Neural progenitor cell (in vitro differentiated cells): ENCODE results near the gene CHCHD6. TPM values are rescaled to one million over a fixed set of nuclear protein-coding genes. Genes with fewer than 3 reads are reported as not detected.
A peak's percentile ranks its signal among the peaks of the same experiment; 100 is the strongest.

Experiments
- DNase-seq: peaks from one replicate; pipeline ENCODE4 v3.0.0-alpha.2; 2016; ENCODE audit warnings: low spot score
- H2AFZ ChIP-seq: fragments of 200-600 bp; sonication (generic); replicated peaks from 2 replicates; pipeline ENCODE4 v1.6.1; 2016; ENCODE audit warnings: antibody characterized with exemption
- H3F3A ChIP-seq: fragments of 200-600 bp; sonication (generic); 2 replicates; pipeline ENCODE4 v1.6.1; 2016; ENCODE audit warnings: antibody characterized with exemption, low read depth
- H3K27ac ChIP-seq: fragments of 200-600 bp; sonication (generic); 2 replicates; pipeline ENCODE4 v1.5.1; 2016; ENCODE audit warnings: mild to moderate bottlenecking
- H3K27me3 ChIP-seq: fragments of 200-600 bp; sonication (generic); 2 replicates; pipeline ENCODE4 v1.6.1; 2016; ENCODE audit warnings: mild to moderate bottlenecking, moderate library complexity
- H3K36me3 ChIP-seq: fragments of 200-600 bp; sonication (generic); 2 replicates; pipeline ENCODE4 v1.5.1; 2016
- H3K4me1 ChIP-seq: fragments of 200-600 bp; sonication (generic); 2 replicates; pipeline ENCODE4 v1.6.1; 2016; ENCODE audit warnings: mixed run types
- H3K4me2 ChIP-seq: fragments of 200-600 bp; sonication (generic); 2 replicates; pipeline ENCODE4 v1.6.1; 2016
- H3K4me3 ChIP-seq: fragments of 200-600 bp; sonication (generic); 2 replicates; pipeline ENCODE4 v1.5.1; 2016
- H3K79me2 ChIP-seq: fragments of 200-600 bp; sonication (generic); 2 replicates; pipeline ENCODE4 v1.6.1; 2016; ENCODE audit warnings: low read depth
- H3K9ac ChIP-seq: fragments of 200-600 bp; sonication (generic); 2 replicates; pipeline ENCODE4 v1.6.1; 2016
- H3K9me3 ChIP-seq: fragments of 200-600 bp; sonication (generic); 2 replicates; pipeline ENCODE4 v1.5.1; 2016; ENCODE audit warnings: low read depth
- H4K20me1 ChIP-seq: fragments of 200-600 bp; sonication (generic); 2 replicates; pipeline ENCODE4 v1.6.1; 2016; ENCODE audit warnings: low read depth
- H3K27ac Mint-ChIP-seq: 3 replicates; pipeline ENCODE4 v1.8.0; 2021; ENCODE audit warnings: mixed read lengths
- H3K27me3 Mint-ChIP-seq: 2 replicates; pipeline ENCODE4 v1.8.0; 2022; ENCODE audit warnings: low read depth, mild to moderate bottlenecking, inconsistent platforms, moderate library complexity, mixed read lengths; ENCODE audit not compliant: insufficient read depth
- H3K36me3 Mint-ChIP-seq: 3 replicates; pipeline ENCODE4 v1.8.0; 2021; ENCODE audit warnings: mixed read lengths
- H3K4me1 Mint-ChIP-seq: 3 replicates; pipeline ENCODE4 v1.8.0; 2021; ENCODE audit warnings: mixed read lengths
- H3K4me3 Mint-ChIP-seq: 3 replicates; pipeline ENCODE4 v1.8.0; 2021; ENCODE audit warnings: mild to moderate bottlenecking, moderate library complexity, mixed read lengths
- H3K9me3 Mint-ChIP-seq: 3 replicates; pipeline ENCODE4 v1.8.0; 2020; ENCODE audit warnings: mixed read lengths
- EZH2 ChIP-seq: fragments of 200-600 bp; sonication (generic); IDR thresholded peaks from 2 replicates; pipeline ENCODE4 v1.6.1; 2017; ENCODE audit warnings: antibody characterized with exemption, mild to moderate bottlenecking, moderate library complexity
- EZH2phosphoT487 ChIP-seq: fragments of 200-600 bp; sonication (generic); IDR thresholded peaks from 2 replicates; pipeline ENCODE4 v1.6.1; 2017; ENCODE audit warnings: antibody characterized with exemption
- total RNA-seq: library from RNA; depleted of rRNA; stranded (reverse); fragments of >200 nt; gene quantifications from 2 replicates; pipeline ENCODE4 v1.2.3, GENCODE V29; 2015; ENCODE audit warnings: low replicate concordance
- TF ChIP-seq, protein P1 (sequence below): fragments of 200-600 bp; sonication (generic); IDR thresholded peaks from 2 replicates; pipeline ENCODE4 v1.5.1; 2017; ENCODE audit warnings: antibody characterized with exemption, mild to moderate bottlenecking

Gene CHCHD6
- total RNA-seq, 1 donor from 2014 or later = 35.7 TPM

DNA sequence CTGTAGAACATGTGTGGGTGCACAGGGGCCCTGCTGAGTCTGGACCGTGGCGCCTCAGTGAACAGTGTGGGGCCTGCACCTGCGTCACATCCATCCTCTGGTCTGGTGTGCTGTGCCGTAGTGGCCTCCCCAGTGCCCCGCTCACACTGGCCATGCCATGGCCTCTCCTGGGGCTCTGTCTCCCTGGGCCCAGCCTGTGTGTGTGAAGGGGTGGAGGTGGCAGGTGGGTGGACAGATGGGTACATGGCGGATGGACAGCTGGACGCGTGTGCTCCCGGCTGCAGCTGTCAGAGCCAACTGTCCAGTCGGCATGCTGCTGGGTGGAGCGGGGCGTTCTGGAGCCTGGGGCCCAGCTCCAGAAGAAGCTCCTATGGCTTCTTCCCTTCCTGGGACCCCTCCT, 296.7 kb downstream of the CHCHD6 start:
- Histone ChIP-seq H3K36me3 (no peaks in the 10 kb centered on the region), H3K4me1 (peaks cover 11% of the 10 kb centered on the region), H3K27me3 (no peaks in the 10 kb centered on the region), H3K4me2 (no peak overlapping the region), H3K79me2 (peaks cover 59% of the 10 kb centered on the region), H2AFZ (no peak overlapping the region), H3K9me3 (no peaks in the 10 kb centered on the region), H3K4me3 (no peak overlapping the region), H3F3A (no peaks in the 10 kb centered on the region), H3K9ac (no peak overlapping the region), H3K27ac (no peak overlapping the region), H4K20me1 (peaks cover 63% of the 10 kb centered on the region)
- no peak overlapping the region for H3K27ac Mint-ChIP-seq
- no peak overlapping the region for H3K4me3 Mint-ChIP-seq
- TF ChIP-seq, protein P1, sequence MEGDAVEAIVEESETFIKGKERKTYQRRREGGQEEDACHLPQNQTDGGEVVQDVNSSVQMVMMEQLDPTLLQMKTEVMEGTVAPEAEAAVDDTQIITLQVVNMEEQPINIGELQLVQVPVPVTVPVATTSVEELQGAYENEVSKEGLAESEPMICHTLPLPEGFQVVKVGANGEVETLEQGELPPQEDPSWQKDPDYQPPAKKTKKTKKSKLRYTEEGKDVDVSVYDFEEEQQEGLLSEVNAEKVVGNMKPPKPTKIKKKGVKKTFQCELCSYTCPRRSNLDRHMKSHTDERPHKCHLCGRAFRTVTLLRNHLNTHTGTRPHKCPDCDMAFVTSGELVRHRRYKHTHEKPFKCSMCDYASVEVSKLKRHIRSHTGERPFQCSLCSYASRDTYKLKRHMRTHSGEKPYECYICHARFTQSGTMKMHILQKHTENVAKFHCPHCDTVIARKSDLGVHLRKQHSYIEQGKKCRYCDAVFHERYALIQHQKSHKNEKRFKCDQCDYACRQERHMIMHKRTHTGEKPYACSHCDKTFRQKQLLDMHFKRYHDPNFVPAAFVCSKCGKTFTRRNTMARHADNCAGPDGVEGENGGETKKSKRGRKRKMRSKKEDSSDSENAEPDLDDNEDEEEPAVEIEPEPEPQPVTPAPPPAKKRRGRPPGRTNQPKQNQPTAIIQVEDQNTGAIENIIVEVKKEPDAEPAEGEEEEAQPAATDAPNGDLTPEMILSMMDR = no peak
- no peak for TF ChIP-seq EZH2
- TF ChIP-seq EZH2phosphoT487 = no peak
- no peaks in the 10 kb centered on the region for H3K27me3 Mint-ChIP-seq
- DNase-seq = no peak
- H3K9me3 Mint-ChIP-seq = no peaks in the 10 kb centered on the region
- H3K36me3 Mint-ChIP-seq = peaks cover 4% of the 10 kb centered on the region
- H3K4me1 Mint-ChIP-seq = peaks cover 24% of the 10 kb centered on the region

DNA sequence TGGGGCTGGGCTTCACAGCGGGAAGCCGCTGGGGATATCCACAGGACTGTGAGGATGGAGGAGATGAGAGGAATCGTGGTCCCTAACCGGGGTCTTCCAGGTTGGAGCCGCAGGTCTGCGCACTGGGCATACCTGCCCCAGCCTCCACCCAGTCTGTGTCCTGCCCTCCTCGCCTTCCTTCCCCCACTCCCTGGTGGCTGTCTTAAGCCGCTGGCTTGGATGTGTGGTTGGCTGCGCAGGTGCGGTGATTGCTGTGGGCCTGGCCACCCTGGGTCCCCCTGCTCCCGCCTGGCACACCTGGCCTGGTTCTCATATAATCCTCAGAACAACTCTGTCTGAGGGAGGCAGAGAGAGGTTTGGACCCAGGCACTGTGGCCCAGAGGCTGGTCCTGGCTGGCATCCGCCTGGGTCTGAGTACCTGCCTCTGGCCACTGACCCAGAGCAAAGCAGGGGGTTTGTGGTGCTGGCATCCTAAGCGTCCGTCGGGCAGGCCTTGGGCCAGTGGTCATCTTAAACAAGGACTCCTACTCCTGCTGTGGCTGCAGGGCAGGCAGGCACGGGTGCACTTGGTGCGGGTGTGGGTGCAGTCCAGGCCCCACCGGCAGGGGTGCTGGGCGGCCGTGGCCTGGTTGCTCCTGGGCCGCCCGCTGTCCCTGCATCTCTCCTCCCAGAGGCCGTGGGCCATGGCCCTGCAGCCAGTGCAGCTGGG, 297.6 kb downstream of the CHCHD6 start:
- H3K4me2 ChIP-seq = peak overlapping the region; percentile 55
- DNase-seq = no peak
- no peak overlapping the region for H2AFZ ChIP-seq

DNA sequence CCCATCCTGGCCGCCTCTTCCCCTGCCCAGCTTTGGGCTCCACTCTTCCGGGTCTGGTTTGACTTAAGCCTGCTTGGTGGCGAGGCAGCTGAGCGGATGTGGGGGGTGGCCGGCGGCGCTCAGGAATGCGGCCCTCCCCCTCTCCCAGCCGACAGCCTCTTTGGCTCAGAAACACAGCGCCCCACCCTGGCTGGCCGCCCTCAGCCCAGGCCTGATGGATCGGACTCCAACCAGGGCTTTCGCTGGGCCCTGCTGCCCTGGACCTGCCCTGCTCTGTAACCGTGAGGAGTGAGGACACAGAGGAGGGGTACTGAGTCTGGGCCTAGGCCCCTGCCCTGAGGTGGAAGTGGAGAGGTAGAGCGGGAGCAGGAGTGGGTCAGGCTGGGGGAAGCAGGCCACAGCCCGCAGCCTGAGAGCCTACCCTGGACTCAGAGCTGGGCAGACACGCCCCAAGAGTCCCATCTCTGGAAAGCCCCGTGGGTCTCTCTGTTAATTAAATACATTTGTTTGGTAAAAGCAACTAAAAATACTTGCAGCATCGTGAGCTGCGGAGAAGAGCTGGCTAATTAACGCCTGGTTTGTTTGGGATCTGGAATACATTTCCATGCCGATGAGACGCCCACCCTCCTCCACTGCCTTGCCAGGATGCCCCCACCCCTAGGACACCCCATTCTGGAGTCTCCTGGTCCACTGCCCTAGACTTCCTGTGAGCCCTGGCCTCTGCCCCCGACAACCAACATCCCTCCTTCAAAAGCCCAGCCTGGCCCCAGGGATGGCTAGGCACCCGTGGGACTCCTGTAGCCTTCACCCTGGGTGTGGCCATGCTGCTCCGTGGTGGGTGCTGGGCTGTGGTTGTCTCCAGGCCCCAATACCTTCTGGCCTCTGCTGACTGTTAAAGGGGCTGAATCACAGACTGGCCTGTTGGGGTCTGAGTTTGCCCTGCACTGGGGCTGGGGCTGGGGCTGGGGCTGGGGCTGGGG, 298.4 kb downstream of the CHCHD6 start:
- TF ChIP-seq EZH2 = no peak
- TF ChIP-seq EZH2phosphoT487 = no peak
- TF ChIP-seq, protein P1 = peak; percentile 76
- H3K4me1 ChIP-seq = peaks cover 11% of the 10 kb centered on the region
- DNase-seq = peak; percentile 94
- H3K27ac ChIP-seq = no peak overlapping the region
- peaks cover 42% of the 10 kb centered on the region for H3K79me2 ChIP-seq
- no peaks in the 10 kb centered on the region for H3K27me3 ChIP-seq
- H3F3A ChIP-seq = no peaks in the 10 kb centered on the region
- no peaks in the 10 kb centered on the region for H3K36me3 ChIP-seq
- no peak overlapping the region for H2AFZ ChIP-seq
- H4K20me1 ChIP-seq = peaks cover 46% of the 10 kb centered on the region
- no peak overlapping the region for H3K9ac ChIP-seq
- no peaks in the 10 kb centered on the region for H3K9me3 ChIP-seq
- Mint-ChIP-seq H3K4me3 (peak overlapping the region; percentile 33), H3K27ac (peak overlapping the region; percentile 72), H3K4me1 (peaks cover 24% of the 10 kb centered on the region), H3K9me3 (no peaks in the 10 kb centered on the region), H3K36me3 (peaks cover 8% of the 10 kb centered on the region), H3K27me3 (peaks cover 2% of the 10 kb centered on the region)
- H3K4me2 ChIP-seq = peak overlapping the region; percentile 55
- no peak overlapping the region for H3K4me3 ChIP-seq

More for the DNA sequence above, 297.6 kb downstream of the CHCHD6 start:
- Histone ChIP-seq H3K9me3 (no peaks in the 10 kb centered on the region), H3K27ac (peak overlapping the region; percentile 18), H3F3A (no peaks in the 10 kb centered on the region), H3K4me3 (no peak overlapping the region), H3K36me3 (no peaks in the 10 kb centered on the region), H4K20me1 (peaks cover 54% of the 10 kb centered on the region), H3K9ac (no peak overlapping the region), H3K79me2 (peaks cover 50% of the 10 kb centered on the region), H3K4me1 (peaks cover 11% of the 10 kb centered on the region), H3K27me3 (no peaks in the 10 kb centered on the region)
- Mint-ChIP-seq H3K27ac (no peak overlapping the region), H3K36me3 (peaks cover 4% of the 10 kb centered on the region), H3K4me1 (peaks cover 24% of the 10 kb centered on the region), H3K9me3 (no peaks in the 10 kb centered on the region), H3K27me3 (no peaks in the 10 kb centered on the region), H3K4me3 (no peak overlapping the region)
- TF ChIP-seq EZH2phosphoT487 = no peak
- no peak for TF ChIP-seq EZH2
- TF ChIP-seq, protein P1 = no peak
